Measurements from ENCODE around the gene BCCIP.

The BCCIP gene

DNA sequence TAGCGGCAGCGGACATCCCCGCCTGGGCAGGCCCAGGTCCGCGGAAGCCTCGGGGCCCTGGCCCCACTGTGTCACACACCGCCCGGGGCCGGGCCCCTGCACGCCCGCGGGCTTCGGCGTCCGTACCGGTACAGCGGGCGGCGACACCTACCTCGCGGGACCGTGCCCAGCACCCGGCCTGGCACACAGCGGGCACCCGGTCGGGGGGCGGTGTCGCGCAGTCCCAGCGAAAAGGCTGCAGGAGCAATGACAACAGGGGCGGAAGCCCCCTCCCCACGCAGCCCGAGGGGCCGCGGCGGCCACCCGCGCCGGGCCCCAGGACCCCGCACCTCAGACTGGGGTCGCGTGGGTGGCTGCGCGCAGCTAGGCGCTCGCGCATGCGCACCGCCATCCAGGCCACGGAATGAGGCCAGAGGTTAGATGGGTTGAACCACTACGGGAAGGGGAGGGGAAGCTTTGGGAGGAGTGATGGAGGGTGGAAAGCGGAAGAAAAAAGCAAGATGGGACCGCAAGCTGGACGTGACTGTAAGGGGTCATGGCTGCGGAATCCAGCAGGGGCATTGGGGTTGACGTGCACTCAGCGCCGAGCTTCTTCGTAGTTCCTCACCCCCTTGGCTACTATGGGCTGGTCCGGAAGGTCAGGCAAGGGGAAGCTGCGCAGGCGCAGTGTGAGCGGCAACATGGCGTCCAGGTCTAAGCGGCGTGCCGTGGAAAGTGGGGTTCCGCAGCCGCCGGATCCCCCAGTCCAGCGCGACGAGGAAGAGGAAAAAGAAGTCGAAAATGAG is at the start of gene BCCIP, which contains the start of gene UROS:
BCCIP (plus strand) TSS at position 669 of the 785 bp plus-strand sequence; CDS start at position 681, 12 bp downstream.
UROS (minus strand) TSS at position 381 of the 785 bp plus-strand sequence. CDS start 6,759 bp downstream, outside the sequence.
- peak in 55 of 56 donors; percentile 40 to 98 (median 87) for DNase-seq

DNA sequence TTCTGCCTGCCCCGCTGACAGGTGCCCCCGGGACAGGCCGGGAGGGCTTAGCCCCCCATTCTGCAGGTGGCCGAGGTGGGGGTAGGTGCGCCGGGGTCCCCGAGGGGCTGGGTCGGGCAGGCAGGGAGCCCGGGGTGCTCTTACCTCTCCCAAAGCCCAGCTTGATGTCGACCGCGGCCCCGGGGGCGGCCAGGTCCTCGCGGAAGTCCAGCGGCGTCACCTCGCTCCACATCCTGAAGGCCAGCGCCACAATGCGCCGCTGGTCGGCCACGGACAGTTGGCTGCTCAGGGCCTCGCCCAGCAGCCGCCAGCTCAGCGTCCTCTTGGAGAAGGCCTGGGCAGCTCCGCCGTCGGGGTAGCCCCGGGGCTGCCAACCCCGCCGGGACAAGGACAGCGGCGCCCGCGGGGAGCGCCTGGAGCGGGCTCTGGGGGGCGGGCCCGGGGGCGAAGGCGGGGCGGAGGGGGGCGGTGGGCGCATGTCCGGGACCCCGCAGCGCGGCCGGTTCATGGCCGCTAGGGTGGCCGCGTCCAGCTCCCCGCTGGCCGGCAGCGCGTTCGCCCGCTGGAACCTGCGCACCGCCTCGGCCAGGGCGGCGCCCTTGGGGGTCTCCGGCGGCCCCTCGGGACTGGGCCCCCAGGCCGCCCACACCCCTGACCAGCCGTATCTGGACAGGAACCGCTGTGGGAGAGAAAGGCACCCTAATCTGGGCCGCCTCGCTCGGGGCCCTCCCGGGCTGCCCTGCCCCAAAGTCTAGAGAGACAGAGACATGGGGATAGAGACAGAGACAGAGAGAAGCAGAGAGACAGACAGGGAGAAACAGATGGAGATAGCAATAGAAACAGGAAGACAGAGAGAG is 49.4 kb upstream of the BCCIP start:
- DNase-seq, result no peak

DNA sequence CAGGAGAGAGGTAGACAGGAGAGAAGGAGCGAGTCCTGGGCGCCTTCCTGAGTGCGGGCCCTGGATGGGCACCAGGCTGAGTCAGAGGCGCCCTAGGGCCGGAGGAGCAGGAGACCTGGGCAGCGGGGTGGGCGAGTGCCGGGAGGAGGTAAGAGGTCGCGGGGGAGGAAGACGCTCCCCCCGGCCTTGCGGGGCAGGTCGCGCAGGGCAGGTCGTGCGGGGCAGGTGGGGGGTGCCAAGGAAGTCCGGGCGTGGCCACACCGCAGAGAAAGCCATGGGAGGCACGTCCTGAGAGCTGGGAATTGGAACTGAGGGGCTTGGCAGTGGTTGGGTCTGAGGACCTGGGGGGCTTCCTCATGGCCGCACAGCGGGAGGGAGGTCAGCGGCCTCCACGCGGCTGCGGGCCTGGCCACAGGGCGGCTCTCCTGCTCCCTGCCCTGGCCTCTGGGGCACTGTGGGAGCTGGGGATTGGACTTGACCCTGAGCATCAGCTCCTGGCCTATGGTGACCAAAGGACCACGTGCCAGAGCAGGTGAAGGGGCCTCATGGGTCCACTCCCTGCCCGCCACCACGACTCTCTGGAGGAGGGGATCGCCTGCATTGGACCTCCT is 48.7 kb upstream of the BCCIP start:
- no peak for DNase-seq

DNA sequence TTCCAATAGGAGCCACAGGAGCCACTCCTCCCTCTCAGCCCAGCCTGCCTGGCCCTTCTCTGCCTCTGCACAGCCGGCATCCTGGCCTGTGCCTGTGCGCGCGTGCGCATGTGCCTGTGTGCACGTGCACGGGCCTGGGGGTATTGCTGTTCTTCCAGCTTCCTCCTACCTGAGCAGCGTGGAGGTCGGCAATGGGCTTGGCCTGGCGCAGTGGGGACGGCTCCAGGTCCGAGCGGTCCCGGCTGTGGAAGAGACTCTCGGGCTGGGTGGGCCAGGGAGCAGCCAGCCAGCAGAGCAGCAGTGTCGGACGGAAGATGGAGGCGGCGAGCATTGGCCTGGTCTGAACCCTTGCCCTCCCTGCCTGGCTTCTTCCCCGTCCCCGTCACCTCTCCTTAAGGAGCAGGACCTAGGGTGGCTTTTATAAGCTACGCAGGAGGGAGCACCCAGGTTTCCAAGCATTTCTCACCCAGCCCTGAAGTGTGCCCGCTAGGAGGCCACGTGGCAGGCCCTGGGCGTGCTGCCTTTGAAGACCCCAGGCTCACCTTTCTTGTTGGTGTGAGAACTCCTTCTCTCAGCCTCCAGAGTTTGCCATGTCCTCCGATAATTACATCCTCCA is 47.7 kb upstream of the BCCIP start, which contains the start of gene MMP21:
MMP21 (minus strand) TSS at position 331 of the 616 bp plus-strand sequence; CDS start at position 331, 0 bp downstream.
- DNase-seq, result no peak

DNA sequence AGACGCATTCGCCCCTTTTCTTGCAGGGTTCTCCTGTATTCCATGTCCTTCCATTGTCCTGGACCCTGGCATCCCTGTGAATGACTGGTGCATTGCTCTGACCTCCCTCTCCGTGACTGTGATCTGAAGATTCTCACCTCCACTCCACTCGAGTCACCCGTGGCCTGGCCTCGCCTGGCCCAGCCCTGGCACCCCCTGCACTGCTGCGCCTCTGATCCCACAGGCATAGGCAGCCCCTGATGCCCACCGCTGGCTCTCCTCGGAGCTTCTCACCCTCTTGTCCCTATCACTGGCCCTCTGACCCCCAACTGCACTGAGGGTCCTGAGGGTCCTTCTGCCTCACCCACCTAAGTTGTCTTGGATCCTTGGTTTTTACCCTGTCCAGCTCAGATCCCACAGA is 45.5 kb upstream of the BCCIP start:
- DNase-seq, result no peak

DNA sequence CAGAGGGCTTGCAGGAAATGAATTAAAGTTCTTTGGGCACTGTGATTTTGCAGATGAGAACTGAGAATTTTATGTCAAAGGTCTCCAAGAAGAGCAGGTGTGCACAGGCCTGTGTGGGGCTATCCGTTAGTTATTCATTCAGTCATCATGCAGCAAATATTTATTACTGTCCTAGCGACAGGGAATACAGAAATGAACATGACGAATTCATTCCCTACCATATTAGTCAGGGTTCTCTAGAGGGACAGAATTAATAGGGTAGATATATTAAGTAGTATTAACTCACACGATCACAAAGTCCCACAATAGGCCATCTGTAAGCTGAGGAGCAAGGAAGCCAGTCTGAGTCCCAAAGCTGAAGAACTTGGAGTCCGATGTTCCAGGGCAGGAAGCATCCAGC is 44.8 kb upstream of the BCCIP start:
- no peak for DNase-seq

DNA sequence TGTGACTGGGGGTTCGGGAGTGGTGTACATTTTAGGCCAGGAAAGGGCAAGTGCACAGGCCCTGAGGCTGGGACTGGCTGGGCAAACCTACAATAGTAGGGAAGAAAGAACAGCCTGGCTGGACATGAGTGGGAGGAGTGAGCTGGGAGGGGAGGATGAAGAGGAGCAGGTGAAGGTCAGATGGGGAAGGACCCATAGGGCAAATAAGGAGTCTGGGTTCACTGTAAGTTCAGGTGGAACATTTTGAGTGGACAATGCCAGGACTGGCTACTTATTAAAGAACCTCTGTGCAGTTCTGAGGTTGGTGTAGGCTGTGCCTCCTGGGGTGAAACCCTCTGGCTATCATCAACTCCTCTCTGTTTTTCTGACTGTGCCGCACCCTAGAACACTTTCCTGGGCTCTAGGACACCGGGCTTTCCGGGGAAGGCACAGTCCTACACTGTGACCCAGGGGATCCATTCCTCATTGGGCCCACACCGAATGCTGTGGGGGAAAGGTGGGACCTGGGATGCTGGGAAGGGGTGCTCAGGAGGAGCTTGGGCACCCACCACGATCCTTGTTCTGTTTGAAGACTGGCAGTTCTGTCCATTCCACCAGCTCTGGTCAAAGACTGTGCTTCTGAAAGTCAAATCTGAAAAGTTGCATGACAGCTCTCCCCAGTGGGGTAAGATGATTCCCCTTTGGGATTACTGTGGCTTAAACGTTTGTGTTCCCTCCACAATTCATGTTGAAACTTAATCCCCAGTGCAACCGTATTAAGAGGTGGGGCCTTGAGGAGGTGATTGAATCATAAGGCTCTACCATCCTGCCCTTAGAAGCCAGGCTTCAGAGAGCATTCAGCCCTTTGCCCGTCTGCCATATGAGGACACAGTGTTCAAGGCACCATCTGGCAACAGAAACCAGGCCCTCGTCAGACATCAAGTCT is 43.7 kb upstream of the BCCIP start:
- no peak for DNase-seq

DNA sequence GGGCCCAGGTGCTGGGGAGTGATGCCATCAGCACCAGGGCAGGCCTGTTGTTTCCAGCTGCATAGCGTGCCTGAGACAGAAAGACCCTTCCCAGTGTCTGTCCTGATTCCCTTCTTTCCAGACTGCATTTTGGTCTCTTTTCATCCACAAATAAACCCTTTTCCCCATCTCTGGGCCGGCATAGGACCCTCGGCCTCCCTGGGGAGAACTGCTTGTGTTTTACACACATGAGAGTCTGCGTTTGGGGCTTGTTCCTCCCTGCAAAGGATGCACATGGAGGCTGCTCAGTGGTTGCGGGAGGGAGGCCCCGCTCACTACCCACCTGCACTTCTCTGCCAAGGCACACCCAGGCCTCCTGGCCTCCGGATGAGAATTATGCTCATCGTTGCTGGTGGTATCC is 42.0 kb upstream of the BCCIP start:
- DNase-seq, result no peak

DNA sequence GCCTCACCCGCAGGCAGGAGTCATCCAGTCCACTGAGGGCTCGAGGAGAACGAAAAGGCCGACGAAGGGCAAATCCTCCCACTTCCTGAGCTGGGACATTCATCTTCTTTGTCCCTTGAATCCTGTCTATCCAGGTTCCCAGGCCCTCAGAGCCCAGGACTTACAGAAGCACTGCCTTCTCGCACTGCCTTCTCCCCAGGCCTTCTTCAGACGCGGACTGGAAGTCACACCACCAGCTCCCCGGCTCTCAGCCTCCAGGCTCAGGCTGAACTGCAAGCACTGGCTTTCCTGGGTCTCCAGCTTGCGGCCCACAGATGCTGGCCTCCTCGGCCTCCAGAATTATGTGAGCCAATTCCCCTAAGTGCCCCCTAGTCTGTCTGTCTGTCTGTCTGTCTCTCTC is 41.3 kb upstream of the BCCIP start:
- DNase-seq, result no peak

DNA sequence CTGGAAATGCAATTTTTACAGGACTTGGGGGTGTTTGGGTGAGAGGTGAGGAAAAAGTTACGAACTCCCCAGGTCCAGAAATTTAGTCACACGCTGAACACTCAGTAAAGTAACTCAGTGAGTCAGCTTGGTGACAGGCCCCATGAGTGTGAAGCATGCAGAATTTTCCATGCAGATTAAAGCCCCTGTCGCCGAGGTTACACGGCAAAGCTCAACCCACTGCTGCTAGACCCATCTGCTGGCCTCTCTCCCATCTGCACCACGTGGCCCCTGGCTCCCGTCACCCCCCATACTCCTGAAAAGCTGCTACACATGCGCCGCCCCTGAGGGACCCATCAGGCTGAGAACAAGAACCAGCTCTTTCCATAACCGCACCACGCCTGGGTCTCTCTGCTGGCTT is 40.7 kb upstream of the BCCIP start:
- no peak for DNase-seq

DNA sequence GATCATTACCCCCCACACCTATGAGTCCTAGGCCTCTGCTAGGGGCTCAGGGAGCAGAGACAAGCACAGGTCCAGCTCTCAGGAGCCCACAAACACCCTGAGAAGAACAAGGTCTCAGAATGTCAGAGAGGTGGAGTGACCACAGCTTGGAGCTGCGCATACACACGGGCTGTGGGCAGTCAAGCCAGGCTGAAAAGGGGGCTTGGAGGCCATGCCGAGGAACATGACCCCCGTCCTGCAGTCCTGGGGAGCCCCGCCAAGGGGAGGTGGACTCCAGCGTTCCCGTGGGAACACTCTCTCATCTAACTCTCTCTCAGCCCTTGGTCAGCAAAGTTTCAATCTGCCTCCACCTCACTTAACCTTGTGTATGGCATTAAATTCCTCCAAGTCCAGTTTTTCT is 39.9 kb upstream of the BCCIP start:
- no peak for DNase-seq

DNA sequence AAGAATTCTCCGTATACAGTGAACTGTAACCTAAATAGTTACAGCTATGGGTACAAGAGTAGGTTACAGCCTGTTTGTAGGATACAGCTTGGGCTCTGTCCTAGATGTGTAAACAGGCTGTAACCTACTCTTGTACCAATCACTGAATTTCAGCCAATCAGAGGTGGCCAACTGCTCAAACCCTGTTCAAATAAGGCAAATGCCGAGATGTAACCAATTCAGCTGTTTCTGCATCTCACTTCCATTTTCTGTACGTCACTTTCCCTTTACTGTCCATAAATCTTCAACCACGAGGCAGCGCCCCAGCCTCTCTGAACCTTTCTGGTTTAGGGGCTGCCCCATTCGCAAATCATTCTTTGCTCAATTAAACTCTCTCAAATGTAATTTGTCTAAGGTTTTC is 39.4 kb upstream of the BCCIP start:
- no peak for DNase-seq

DNA sequence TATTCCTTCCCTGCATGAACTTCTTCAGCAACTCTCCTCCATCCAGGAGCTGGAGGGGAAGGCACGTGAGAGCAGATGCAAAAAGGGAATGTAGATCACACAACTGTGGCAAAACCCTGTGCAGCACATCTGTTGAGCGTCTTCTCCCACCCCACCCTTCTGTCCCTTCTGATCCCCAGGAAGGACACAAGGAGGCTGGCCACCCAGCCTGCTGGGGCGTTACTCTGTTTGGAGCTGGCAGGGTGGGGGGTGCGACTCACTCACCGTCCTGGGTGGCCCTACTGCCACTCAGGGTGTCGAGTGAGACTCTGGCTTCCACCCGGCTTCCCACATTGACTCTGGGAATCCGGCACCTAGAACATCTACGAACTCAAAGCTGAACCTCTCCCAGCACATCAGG is 37.6 kb upstream of the BCCIP start:
- DNase-seq, result no peak

DNA sequence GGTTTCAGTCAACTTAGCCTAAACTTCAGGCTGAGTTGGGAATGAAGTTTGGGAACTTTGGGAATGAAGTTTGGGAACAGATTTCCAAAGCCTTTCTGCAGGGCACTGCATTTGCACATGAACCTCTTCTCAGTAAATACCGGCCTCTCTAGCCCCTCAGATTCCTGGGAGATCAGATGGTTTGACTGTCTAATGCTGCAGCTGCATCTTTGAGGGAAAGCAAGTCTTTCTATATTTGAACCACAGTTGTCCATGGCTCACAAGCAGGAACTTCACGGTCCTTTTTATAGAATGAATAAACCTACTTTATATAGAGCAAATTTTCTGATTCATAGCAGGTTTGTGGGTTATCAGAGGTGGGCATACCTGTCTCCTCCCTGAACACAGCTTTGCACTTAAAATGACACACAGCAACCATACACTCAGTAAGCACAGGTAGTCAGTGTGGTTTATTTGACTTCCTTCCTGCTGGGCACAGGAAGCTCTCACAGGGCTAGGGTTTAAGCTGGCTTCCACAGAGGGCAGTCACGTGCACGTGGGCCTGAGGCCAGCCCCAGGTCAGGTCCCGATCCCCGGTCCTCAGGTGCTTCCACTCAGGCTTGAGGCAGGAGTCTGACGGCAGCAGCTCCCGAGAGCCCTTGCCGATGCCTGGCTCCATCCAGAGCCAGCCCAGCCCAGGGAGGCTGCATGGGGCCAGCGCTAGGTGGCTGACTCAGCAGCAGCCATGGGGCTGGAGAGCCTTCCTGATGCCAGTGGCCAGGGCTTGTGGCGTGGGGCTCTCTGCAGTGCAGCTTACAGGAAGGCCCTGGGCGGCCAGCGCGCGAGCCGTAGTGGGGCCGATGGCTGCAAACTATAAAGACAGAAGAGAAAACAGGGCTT is 35.0 kb upstream of the BCCIP start:
- DNase-seq, result no peak

DNA sequence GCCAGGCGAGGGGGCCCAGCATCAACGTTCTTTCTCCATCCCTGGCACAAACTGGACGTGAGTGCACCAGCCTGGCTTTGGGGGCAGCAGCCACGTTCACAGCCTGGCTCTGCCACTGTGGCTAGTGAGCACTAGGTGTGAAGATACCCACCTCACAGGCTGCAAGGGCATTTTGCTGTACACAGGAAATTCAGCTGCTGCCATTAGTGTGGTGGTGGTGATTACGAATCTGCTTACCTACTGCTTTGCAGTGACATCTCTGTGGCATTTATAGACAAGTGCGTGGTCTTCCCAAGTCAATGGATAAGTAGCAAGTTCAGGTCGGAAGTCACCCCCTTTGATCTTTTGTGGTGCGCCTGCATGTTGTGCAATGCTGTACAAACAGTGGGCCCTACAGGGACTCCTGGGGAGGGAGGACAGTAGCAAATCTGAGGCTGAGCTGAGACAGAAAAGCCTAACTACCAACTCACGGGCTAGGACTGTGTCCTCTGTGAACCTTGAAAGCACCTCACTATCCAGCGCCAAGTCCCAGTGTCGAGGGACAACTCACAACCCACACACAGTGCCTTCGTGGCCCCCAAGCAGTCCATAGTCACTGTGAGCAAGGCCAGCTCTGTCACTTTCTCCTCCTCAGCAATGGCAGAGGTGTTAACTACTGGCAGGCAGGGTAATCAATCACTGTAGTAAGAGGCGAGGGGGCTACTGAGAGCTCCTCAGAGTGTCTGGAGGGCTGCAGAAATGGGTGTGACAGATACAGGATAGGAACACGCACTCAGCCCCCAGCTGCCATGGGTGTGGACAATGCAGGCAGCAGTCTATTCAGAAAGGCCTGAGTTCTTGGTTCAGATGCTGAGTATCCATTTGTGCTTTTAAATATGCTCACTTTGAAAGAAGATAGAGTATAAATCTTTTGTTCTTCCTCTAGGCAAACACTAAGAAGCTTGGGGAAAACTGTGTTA is 30.7 kb upstream of the BCCIP start:
- no peak for DNase-seq

DNA sequence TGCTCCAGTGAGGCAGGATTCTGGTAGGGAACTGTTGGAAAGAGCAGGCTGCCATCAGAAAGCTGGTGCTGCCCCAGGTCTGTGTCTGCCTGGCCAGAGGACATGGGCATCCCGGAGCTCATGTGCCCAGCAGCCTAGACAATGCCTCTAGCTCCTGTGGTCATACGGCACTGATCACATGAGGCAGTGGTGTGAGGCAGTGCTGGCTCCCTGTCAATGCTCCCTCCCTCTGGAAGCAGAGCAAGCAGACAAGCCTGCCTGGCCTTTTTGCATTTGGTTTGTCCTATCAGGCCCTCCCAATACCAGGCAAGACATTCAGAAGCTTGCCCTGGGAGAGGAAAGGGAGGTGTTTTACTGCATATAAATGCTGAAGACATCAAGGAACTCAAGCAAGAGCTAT is 28.2 kb upstream of the BCCIP start:
- DNase-seq, result peak in 54 of 56 donors; percentile 7 to 92 (median 72)

DNA sequence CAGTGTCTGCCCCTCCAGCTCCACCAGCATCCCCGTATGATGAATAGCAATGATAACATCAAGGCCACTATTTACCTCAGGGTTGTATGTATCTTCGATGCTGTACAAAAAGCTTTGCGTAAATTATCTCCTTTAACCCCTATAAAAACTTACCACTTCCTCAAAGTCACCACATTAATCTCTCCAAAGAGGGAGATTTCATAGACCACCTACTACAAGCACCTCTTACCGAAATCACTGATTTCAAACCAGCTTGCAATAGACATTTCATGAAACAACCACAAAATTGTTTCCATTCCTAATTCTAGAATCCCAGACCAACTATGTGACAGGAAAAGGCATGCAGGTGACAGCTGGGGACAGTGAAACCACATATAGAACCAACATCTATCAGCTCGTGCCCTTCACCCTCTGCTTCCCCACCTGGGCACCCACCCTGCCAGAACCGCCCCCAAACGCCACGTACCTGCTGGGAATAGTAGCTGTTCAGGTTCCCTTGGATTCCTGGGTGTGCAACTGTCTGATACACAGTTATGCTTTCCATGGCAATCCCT is 27.6 kb upstream of the BCCIP start:
- no peak for DNase-seq

DNA sequence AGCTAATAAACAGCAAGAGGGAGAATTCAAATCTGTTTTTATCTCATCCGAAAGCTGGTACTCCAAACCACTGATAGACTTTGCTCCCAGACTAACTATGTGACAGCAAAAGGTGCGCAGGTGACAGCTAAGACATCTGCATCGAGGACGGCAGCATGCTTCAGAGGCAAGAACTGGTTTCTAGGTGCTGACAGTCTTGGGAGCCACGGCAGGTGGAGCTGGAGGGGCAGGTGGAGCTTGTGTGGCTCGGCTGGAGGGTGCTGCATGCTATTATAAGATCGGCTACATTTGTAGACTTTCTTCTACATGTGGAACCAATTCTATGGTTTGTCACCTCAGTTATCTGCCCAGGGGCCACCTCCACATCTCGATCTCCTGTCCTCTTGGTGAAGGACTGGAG is 25.9 kb upstream of the BCCIP start:
- no peak for DNase-seq

All from nucleus accumbens (tissue), 56 donors.